Right renal pelvis (tissue), 4 donors: Measurements from ENCODE around the gene MARVELD1. TPM values are rescaled to one million over a fixed set of nuclear protein-coding genes. Genes with fewer than 3 reads are reported as not detected.
A peak's percentile ranks its signal among the peaks of the same experiment; 100 is the strongest.

ENCODE experiments used
- DNase-seq, 4 donors: peaks; one replicate each; pipeline ENCODE4 v3.0.0-alpha.2; 2013; ENCODE audit warnings: low read depth in 4 of 4, low spot score in 3 of 4, missing footprints in 1 of 4
- polyA plus RNA-seq, 4 donors: library from polyadenylated mRNA; unstranded; fragments of 120-200 nt; gene quantifications; one replicate each; pipeline ENCODE4 v1.2.1, GENCODE V29; 2013; ENCODE audit not compliant: insufficient read length in 4 of 4

The MARVELD1 gene
- polyA plus RNA-seq, 4 donors = 48.2 to 55.3 (median 51.1) TPM

DNA sequence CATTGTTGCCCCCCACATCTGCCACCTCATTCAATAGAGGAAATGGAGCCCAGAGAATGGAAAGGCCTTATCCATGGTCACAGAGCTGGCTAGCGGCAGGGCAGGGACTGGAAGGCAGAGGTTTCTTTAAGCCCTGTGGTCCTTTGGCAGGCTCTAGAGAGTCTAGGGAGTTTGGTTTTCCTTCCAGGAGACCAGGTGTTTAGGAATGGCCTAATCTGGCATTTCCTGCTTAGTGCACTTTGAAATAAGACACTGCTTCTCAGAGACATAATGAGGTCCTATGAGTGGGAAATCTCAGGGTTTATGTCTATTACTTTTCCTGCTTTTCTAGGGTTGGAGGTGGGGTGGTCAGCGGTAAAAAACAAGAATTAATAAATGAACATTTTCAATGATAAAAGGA, 6.1 kb downstream of the MARVELD1 start:
- no peak for DNase-seq

DNA sequence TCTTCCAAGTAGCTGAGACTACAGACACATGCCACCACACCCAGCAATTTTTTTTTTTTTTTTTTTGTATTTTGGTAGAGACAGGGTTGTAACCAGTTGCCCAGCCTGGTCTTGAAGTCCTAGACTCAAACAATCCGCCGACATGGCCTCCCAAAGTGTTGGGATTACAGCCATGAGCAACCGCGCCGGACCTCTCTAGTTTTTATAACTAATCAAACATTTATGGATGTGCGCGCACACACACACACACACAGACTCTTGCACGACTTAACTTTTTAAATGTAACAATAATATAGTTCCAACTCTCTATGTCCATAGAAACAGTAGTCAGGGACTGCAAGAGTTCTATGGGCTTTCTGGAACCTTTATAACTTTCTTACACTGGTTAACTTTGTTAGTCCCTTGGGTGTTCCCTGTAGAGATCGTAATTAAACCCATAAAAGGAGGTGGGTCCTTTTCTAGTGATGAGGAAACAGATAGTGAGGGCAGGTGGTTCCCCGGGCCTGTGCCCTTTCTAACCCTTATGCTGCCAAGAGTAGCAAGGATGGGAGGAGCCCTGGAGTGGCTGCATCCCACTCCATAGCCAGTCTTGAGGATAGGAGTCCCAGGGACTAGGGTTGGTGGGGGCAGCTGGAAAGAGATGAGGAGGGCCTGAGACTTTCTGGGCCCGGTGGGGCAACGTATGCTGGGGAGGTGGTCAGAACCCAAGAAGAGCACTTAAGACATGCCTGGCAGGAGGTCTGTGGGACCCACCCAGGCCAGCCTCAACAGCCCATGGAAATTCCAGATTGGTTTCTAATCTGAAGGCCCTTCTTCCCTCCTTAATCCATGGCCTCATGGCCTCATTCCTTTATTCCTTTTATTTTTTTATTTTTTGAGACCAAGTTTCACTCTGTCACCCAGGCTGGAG, 8.6 kb downstream of the MARVELD1 start:
- DNase-seq = no peak

DNA sequence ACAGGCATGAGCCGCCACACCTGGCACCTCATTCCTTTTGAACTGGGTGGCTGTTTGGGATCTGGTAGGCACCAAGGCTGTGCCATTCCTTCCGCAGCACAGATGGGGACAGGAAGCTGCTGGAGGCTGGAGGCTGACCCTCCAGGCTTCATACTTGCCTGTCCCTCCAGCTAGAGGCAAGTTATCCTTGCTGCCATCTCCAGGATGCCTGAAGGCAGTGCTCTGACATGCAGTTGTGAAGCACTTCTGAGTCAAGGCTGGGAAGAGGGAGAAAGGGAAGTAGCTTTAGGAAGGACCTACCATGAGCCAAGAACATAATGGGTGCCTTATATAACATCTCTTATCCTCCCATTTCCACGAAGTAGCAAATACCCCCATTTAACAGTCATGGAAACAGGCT, 9.5 kb downstream of the MARVELD1 start:
- DNase-seq = no peak

DNA sequence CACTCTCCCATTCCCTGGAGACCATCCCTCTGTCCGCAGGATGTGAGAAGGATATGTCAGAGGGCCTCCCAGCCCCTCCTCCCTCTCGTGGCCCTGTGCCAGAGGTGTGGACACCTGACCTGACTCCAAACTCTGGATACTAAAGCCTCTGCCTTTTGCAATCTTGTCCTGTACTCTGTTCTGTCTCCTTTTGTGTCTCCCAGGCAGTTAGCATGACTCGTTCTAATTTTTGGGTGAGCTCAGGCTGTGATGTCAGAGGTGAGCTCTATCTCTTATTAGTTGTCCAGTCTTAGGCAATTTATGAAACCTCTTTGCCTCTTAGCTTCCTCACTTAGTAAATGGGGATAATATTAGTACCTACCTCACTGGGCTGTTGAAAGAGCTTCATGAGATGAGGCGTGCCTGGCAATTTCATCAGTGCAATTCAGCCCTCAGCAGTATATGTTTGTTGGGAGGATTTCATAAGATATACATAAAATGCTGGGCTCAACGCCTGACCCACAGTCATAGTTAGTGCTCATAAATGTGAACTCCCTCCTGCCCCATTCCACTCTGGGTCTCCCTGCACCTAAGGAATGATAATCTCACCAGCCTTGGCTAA, 10.9 kb downstream of the MARVELD1 start:
- no peak for DNase-seq

DNA sequence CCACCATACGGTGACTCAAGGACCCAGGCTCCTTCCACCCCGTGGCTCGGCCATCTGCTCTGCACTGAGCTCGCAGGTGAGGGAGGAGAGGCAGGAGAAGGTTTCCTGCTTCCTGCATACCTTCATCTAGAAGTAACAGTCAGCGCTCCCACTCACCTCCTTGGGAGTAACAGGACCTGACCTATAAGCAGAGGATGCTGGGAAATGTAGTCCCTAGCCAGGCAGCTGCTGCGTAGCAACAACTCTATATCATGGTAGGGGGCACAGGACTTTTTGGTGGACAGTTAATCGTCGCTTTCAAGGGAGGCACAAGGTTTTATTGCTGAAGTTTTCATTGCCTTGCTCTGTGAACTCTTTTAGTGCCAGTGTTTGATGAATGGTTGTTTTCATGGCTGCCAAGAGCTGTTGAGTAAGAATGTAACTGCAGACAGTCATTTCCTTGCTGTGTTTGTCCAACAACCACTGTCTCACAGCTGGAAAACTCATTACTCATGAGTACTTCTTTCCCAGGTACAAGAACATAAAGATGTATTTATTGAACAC, 13.2 kb downstream of the MARVELD1 start:
- DNase-seq = peak in 1 of 4 donors; percentile 16

DNA sequence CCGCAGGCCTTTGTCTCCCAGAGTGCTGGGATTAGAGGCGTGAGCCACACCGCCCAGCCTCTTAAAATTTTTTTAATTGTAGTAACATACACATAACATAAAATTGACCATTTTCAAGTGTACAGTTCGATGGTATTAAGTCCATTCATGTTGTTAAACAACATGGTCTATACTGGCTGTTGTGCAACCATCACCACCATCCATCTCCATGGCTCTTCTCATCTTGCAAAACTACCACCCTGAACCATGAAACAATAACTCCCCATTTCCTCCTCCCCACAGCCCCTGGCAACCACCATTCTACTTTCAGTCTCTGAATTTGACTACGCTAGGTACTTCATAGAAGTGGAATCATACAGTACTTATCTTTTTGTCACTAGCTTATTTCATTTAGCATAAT, 15.5 kb downstream of the MARVELD1 start:
- no peak for DNase-seq

DNA sequence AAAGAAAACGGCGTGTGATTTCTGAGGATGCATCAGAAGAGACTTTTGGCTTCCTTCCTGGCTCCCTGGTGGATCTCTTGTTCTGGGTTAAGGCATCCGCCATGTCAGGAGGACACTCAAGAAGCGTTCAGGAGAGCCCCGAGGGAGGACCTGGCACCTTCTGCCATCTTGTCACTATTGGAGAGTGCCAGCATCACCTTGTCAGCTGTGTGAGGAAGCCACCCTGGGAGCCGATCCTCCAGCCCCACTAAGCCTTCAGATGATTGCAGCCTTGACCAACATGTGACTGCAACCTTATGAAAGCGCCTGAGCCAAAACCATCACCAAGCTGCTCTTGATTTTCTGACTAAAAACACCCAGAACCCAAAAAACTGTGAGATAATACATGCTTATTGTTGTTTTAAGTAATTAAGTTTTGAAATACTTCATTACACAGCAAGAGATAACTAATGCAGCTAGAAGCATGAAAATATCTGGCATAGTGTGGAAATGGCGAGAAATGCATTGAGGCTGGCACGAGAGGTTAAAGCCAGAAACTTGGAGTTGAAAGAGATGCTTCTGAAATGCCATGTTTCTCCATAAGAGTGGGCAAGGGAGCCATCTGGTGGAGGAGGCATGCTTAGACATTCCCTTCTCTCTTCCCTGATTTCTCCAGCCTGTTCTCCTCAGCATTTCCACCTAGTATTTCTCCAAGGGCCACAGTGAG, 18.0 kb downstream of the MARVELD1 start:
- peak in 2 of 4 donors; percentile 54 to 67 for DNase-seq

DNA sequence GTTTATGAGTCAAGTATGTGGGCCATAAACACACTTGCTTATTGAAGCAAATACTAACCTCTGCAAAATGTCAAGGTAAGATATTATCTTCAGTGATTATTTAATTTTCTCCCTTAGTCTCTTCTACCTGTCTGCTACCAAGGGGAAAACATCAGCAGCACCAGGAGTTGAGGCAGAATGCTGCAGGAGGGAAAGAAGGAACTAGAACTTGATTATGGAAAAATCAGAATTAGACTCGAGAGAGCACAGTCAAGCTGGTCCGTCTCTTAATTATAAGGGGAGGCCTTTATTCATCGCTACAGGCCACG, 18.5 kb downstream of the MARVELD1 start:
- DNase-seq = no peak

DNA sequence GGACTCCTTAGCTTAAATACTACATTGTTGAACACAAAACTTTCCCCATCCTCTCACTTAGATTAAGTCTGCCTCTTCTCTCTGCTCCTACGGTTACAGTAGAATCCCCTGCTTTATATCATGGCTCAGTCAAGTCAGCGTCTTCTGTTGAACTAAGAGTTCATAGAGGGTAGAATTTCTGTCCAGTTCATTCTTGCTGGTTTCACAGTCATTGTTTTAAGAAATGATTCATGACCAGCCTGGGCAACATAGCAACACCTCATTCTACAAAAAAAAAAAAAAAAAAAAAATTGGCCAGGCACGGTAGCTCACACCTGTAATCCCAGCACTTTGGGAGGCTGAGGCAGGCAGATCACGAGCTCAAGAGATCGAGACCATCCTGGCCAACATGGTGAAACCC, 19.7 kb downstream of the MARVELD1 start:
- no peak for DNase-seq

DNA sequence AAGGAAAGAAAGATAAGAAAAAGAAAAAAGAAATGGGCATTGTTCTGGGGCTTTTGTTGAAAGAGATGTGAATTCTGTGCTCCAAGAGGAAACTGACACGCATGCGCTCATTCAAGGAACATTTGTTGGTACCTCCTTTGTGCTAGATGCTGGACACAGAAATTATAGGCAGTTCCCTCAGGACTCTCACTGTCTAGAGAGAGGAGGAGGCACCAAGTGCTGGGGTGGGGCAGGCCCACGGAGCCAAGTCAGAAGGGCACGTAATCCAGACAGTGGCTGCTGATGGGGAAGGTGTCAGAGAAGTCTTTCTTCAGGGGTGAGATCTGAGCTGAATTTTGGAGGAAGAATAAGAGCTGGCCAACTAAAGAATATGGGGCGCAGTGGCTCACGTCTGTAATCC, 20.5 kb downstream of the MARVELD1 start:
- no peak for DNase-seq

DNA sequence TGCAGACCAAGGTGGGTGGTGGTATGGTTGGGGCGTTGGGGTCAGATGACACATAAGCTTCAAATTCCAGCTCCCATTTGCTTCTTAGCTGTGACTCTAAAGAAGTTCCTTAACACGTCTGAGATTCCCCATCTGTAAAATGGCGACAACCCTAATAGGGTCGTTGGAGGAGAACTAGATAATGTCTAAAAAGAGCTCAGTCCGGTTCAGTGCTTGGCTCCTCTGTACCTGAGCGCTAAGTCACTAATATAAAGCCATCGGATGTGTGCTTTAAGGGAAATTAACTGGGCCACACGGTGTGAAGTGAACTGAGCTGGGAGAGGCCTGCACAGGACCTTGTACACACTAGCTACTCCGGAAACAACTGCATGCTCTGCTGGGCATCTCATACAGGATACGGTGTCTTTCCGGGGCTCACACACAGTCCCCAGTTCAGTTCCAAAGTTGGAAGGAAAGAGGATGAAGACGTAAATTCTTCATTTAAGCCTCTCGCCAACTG, 22.9 kb downstream of the MARVELD1 start:
- DNase-seq = no peak

DNA sequence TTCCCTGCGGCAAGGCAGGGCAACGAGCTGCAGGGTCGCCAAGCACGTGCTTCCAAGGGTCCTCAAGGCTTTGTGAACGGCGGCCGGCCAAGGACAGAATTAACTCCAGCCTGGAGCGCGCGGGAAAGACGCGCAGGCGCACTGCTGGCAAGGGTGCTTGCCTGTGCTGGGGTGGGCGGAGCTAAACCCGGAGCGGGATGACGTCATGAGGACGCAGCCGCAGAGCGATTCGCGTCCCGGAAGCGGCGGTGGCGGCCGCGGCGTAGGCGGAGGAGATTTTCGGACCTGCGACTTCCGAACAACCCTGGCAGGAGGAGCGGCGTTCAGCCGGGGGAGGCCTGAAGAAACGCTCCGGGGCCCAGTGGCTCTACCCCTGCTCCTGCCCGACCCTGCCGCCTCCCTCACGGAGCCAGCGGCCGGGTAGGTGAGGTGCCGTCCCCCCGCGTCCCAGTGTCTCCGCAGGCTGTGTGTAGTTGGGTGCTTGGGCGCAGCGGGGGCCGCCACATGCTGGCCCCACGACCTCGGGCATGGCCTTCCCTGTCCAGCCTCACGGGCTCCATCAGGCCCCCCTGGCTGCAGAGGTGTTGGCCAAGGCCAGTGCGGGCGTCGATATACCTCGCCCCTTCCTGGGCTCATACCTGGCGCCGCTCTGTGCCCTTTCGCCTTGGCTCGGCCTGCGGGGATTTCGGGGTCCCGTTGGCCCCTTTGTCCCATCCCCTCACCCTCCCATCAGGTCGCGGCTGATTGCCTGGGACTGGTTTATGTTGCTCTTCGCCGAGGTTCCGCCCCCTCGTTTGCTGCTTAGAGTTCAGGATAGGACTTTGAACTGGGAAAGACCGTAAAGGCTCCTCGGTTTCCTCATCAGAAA, 23.6 kb downstream of the MARVELD1 start, which contains the start of gene ZFYVE27:
ZFYVE27 (plus strand) TSS at position 227 of the 868 bp plus-strand sequence. CDS start 1,350 bp downstream, outside the sequence.
- peak; percentile 89 to 98 (median 91) for DNase-seq

DNA sequence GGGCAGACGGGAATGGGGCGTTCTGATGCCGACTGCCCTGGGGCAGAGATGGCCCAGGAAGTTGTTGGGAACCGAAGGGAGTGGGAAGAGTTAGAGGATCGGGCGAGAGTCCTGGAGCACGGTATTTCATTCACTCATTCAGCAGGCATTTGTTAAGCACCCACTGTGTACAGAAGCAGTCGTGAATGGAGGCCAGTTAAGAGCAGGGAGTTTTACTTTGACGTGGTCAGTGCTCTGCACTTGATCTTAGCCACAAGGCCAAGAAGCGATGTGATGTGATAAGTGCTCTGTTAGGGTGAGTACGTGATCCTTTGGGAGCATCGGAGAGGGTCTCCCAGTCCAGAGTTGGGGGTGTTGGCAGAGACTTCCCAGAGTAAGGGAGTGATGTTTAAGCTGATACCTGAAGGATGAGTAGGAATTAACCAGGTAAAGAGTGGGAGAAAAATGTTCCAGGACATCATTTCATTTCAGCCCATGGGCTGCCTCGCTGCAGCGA, 24.3 kb downstream of the MARVELD1 start:
- no peak for DNase-seq

DNA sequence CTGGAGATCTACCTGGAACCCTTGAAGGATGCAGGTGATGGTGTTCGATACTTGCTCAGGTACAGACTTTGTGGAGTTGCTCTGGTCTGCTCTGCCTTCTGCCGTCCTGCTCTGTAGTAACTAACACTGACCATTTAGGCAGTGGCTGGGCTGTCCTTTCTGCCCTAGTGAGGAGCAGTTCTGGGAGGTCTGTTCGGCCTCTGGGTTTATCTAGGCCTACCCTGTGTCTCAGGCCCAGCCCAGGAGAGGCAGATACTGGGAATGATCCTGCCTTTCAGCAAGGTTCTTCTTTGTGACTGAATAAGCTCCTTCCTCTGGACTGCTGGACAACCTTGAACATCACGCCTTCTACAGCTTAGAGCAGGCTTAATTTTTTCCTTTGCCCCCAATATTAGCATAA, 25.1 kb downstream of the MARVELD1 start:
- no peak for DNase-seq

DNA sequence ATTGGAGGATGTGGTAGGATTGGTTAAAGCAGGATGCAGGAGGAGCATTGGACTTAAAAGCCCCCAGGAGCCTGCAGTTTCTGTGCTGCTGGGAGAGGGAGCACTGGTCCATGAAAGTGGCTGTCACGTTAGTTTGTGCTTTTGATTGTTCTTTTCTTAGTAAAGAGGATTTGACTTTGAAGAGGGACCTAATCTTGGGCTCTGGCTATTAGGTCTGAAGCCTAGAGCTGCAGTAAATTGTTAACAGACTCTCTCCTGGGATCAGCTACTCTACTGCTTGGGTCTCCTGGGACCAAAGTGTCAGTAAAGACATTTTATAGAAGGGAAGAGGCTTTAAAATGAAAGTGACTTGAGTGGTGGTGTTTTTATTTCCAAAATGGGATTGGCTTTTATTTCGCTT, 27.1 kb downstream of the MARVELD1 start:
- DNase-seq = no peak

DNA sequence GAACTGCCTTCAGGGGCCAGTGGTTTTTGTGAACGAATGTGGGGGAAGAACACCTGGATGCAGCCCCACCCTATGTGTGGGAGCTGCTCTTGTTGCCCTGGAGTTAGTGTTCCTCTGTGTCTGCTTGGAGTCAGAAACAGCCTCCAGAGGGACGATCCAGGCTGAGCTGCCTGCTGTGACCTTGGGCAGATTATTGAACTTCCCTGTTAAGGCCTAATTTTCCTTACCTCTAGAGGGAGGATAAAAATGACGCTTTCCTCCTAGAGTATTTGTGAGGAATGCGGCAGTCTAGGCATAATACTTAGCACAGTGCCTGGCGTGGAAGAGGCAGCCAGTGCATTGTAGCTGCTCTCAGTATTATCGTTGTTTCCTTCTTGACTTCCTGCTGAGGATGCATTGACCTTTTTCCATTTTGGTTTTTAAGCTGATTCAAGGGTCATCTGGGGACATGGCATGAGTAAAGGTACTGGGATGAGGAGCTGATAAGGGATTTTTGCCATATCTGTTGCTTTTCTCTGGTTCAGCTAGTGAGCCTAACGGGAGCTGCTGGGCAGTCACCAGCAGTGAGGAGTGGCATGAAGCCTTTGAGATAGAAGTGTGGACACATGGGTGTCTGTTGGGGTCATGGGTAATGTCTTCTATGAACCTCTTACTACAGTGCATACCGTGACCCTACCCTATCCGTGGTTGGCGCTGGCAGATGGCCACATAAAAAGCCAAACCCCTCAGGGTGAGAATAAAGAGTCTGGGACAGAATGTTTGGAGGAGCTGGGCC, 29.8 kb downstream of the MARVELD1 start:
- DNase-seq = no peak

DNA sequence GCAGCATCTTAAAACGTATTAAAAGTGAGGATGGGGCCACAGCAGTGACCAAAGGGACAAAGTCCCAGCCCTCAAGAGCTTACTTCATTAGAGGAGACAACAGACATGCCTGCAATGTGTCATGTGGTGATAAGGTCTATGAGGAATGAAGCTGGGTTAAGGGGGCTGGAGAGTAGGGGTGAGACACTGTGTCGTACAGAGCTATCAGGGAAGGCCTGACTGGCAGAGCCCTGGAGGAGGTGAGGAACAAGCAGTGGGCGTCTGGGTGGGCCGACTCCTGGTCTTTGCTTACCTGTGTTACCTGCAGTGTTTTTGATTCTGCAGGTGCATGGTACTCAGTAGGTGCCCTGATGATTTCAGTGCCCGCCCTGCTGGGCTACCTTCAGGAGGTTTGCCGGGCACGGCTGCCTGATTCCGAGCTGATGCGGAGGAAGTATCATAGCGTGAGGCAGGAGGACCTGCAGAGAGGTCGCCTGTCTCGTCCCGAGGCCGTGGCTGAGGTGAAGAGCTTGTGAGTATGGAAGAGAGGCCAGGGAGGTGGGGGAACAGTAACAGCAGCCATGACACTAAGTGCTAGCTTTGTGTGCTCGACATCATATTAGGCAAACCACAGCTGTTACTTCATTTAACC, 31.0 kb downstream of the MARVELD1 start:
- DNase-seq = no peak

DNA sequence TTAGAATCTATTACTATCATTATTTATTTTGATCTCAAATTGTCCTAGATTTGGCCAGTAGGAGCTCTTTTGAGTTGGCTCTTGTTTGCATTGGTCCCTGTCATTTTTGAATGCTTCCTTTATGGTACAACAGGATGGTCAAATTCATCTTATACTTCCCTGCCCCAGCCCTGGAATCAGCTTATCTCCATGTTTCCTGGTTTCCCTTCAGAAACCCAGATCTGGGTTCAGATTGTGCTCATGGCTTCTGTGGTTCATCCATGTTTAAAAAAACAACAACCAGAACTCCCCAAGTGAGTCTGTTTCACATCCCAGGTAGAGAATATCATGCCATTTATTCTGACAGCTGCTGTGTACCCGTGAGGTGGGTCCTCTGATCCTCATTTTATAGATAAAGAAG, 34.0 kb downstream of the MARVELD1 start:
- DNase-seq = no peak

DNA sequence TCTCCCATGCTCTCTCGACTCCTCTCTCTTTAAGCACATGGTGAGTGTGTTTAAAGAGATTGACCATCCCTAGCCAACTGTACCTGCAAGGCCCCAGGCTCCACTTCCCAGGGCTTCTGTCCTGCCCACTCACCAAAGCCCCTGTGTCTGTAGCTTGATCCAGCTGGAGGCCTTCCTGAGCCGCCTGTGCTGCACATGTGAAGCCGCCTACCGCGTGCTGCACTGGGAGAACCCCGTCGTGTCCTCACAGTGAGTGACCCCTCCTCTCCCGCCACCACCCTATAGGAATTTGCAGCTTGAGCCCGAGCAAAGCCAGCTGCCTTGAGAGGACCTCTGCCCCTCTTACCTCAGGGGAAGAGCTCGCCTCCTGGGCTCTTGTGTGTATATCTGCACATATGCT, 34.6 kb downstream of the MARVELD1 start:
- no peak for DNase-seq
